GM21390 (cell line): ENCODE results near the gene BEAN1.

Experiments used
- ATAC-seq: cut with Tn5 transposase; IDR thresholded peaks from one replicate; pipeline ENCODE4 v1.9.1; 2021; ENCODE audit not compliant: unreplicated experiment

BEAN1 gene

GRCh38 chr16:66469291-66469946 lies 42.3 kb downstream of the BEAN1 start:
- ATAC-seq: no peak

- no peak for ATAC-seq
Observed at GRCh38 chr16:66469947-66470546, 43.0 kb downstream of the BEAN1 start.

- ATAC-seq: no peak
Observed at GRCh38 chr16:66470556-66470955, 43.5 kb downstream of the BEAN1 start.

- no peak for ATAC-seq
Observed at GRCh38 chr16:66471264-66471663, 44.2 kb downstream of the BEAN1 start.

- no peak for ATAC-seq
Observed at GRCh38 chr16:66471716-66472393, 44.8 kb downstream of the BEAN1 start.

- ATAC-seq: no peak
Observed at GRCh38 chr16:66473051-66473571, 46.0 kb downstream of the BEAN1 start.

GRCh38 chr16:66473654-66474519 lies 46.8 kb downstream of the BEAN1 start:
- ATAC-seq: no peak

GRCh38 chr16:66474750-66475199 lies 47.7 kb downstream of the BEAN1 start:
- peak; percentile 81 for ATAC-seq

- no peak for ATAC-seq
Observed at GRCh38 chr16:66475232-66475631, 48.1 kb downstream of the BEAN1 start.

GRCh38 chr16:66476328-66477027 lies 49.4 kb downstream of the BEAN1 start:
- ATAC-seq: no peak

GRCh38 chr16:66477028-66477515 lies 50.0 kb downstream of the BEAN1 start:
- no peak for ATAC-seq

GRCh38 chr16:66478733-66479511 lies 51.8 kb downstream of the BEAN1 start:
- peak; percentile 75 for ATAC-seq

- ATAC-seq: no peak
Observed at GRCh38 chr16:66479661-66480264, 52.7 kb downstream of the BEAN1 start.

GRCh38 chr16:66480265-66481080 lies 53.4 kb downstream of the BEAN1 start:
- ATAC-seq: no peak

- no peak for ATAC-seq
Observed at GRCh38 chr16:66481081-66481942, 54.2 kb downstream of the BEAN1 start.

- no peak for ATAC-seq
Observed at GRCh38 chr16:66481943-66482390, 54.9 kb downstream of the BEAN1 start.
